ENCODE measurements around the gene AP5Z1. TPM values are rescaled to one million over a fixed set of nuclear protein-coding genes. Genes with fewer than 3 reads are reported as not detected.

The AP5Z1 gene
- total and polyA plus RNA-seq, 2 donors (not counting 1 experiment from before 2014, with no cell fraction given), result 11.1 to 32.2 TPM

DNA sequence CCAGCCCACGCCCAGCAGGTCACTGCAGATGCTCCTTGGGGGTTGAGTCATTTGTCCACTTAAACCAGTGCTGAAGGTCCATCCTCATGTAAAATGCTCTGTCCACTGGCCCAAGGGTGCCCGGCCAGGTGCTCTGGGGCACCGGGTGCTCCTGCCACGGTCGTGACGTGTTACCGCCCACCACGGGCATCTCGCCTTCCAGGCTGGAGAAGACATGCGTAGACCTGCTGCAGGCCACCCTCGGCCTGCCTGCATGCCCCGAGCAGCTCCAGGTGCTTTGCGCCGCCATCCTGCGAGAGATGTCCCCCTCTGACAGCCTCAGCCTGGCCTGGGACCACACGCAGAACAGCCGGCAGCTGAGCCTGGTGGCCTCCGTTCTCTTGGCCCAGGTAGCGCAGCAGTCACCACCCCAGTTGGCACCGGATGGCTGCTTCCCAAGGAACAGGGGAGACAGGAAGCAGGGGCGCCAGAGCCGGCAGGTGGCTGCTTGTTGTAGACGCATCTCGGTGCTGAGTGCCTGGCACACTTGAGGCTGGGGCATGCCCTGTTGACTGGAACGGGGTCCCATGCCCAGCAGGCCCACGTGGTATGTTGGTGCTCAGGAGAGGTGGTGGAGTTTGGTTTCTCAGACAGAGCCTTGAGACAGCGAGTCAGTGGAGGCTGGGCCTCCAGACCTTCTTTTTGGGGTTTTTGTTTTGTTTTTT lies 6.1 kb downstream of the AP5Z1 start:
- no peaks in the 10 kb centered on the region for H3K9me3 ChIP-seq (ENCODE audit: control insufficient read depth, insufficient read depth, low read depth, low read length)
- peaks cover 31% of the 10 kb centered on the region for H3K36me3 ChIP-seq (ENCODE audit: control insufficient read depth, insufficient read depth, low read length)
- TF ChIP-seq, protein P1, sequence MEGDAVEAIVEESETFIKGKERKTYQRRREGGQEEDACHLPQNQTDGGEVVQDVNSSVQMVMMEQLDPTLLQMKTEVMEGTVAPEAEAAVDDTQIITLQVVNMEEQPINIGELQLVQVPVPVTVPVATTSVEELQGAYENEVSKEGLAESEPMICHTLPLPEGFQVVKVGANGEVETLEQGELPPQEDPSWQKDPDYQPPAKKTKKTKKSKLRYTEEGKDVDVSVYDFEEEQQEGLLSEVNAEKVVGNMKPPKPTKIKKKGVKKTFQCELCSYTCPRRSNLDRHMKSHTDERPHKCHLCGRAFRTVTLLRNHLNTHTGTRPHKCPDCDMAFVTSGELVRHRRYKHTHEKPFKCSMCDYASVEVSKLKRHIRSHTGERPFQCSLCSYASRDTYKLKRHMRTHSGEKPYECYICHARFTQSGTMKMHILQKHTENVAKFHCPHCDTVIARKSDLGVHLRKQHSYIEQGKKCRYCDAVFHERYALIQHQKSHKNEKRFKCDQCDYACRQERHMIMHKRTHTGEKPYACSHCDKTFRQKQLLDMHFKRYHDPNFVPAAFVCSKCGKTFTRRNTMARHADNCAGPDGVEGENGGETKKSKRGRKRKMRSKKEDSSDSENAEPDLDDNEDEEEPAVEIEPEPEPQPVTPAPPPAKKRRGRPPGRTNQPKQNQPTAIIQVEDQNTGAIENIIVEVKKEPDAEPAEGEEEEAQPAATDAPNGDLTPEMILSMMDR (conservative IDR thresholded peaks at IDR 0.05 in 1 of 2, IDR thresholded peaks at IDR 0.05 in 1 of 2; ENCODE audit: low read depth in 1 of 2, low read length in 2 of 2), result no peak
- TF ChIP-seq EZH2 (IDR thresholded peaks at IDR 0.05; ENCODE audit: low read length, missing control alignments), result no peak

DNA sequence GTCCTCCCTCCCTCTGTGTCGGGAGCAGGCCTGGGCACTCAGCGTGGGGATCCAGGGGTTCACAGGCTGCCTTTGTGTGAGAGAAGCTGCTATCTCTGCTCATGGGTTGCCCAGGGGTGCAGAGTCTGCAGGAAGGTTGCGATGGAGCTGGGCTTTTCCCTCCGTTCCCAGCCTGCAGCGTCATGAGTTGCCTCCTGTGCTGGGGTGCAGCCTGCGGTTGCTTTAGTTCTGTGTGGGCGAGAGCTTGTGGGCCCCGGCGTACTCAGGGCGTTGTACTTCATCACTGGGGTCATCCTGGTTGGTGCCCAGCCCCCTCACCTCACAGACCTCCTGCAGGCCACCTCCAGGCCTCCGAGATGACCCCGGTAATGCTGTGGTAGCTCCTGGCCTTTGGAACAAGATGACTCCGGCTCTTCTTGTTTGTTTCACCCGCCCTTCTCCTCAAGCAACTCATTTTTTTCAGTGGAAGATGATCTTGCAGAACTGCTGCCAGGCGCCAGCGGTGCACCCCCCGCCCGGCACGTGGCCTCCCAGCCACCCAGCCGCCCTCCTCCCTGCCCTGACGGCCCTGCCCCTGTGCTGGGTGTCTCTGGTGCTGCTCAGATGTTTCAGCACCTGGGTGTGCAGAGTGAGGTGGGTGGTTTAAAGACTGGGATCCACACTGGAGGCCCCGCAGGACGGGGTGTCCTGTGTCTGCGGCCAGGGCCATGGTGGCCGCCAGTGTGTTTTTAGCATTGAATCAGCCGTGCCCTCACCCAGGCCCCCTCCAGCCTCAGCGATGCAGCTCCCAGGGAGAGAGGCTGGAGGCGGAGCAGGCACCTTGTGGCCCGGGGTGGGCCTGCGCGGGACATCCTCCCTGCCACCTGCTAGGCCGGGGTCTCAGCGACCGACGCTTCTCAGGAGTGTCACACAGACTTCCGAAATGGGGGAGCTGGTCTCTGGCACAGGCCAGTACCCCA lies 7.2 kb downstream of the AP5Z1 start:
- no peaks in the 10 kb centered on the region for H4K20me1 ChIP-seq (ENCODE audit: control insufficient read depth, extremely low read depth, insufficient read depth, low read length)
- peaks cover 12% of the 10 kb centered on the region for H3K79me2 ChIP-seq (ENCODE audit: control insufficient read depth, insufficient read depth, low read length)
- H3K36me3 ChIP-seq (ENCODE audit: control insufficient read depth, insufficient read depth, low read length), result peaks cover 33% of the 10 kb centered on the region
- no peak overlapping the region for H3K27ac ChIP-seq (ENCODE audit: insufficient read depth, low read length)
- no peak overlapping the region for H2AFZ ChIP-seq (ENCODE audit: low read length)
- DNase-seq (ENCODE audit: low read depth in 2 of 2), result no peak
- H3K4me1 ChIP-seq (ENCODE audit: control insufficient read depth, extremely low read depth, insufficient read depth, low read length), result no peaks in the 10 kb centered on the region
- H3K4me3 ChIP-seq (replicated peaks in 1 of 4; ENCODE audit: control extremely low read depth in 1 of 4, insufficient read depth in 1 of 4, low read depth in 3 of 4, low read length in 4 of 4), result no peak overlapping the region
- H3K4me2 ChIP-seq (ENCODE audit: extremely low read depth, insufficient read depth, low read length), result no peak overlapping the region
- TF ChIP-seq EZH2 (IDR thresholded peaks at IDR 0.05; ENCODE audit: low read length, missing control alignments), result no peak
- H3K9me3 ChIP-seq (ENCODE audit: control insufficient read depth, insufficient read depth, low read depth, low read length), result no peaks in the 10 kb centered on the region
- no peaks in the 10 kb centered on the region for H3K27me3 ChIP-seq (ENCODE audit: control insufficient read depth, insufficient read depth, low read length)
- H3K9ac ChIP-seq (ENCODE audit: insufficient read depth, low read length), result no peak overlapping the region

More for the DNA sequence above, 6.1 kb downstream of the AP5Z1 start:
- Histone ChIP-seq H4K20me1 (ENCODE audit: control insufficient read depth, extremely low read depth, insufficient read depth, low read length) (no peaks in the 10 kb centered on the region), H3K79me2 (ENCODE audit: control insufficient read depth, insufficient read depth, low read length) (peaks cover 22% of the 10 kb centered on the region), H2AFZ (ENCODE audit: low read length) (no peak overlapping the region), H3K4me1 (ENCODE audit: control insufficient read depth, extremely low read depth, insufficient read depth, low read length) (peaks cover 2% of the 10 kb centered on the region), H3K27me3 (ENCODE audit: control insufficient read depth, insufficient read depth, low read length) (no peaks in the 10 kb centered on the region), H3K9ac (ENCODE audit: insufficient read depth, low read length) (no peak overlapping the region), H3K4me3 (replicated peaks in 1 of 4; ENCODE audit: control extremely low read depth in 1 of 4, insufficient read depth in 1 of 4, low read depth in 3 of 4, low read length in 4 of 4) (no peak overlapping the region), H3K4me2 (ENCODE audit: extremely low read depth, insufficient read depth, low read length) (no peak overlapping the region), H3K27ac (ENCODE audit: insufficient read depth, low read length) (no peak overlapping the region)
- DNase-seq (ENCODE audit: low read depth in 2 of 2), result no peak

DNA sequence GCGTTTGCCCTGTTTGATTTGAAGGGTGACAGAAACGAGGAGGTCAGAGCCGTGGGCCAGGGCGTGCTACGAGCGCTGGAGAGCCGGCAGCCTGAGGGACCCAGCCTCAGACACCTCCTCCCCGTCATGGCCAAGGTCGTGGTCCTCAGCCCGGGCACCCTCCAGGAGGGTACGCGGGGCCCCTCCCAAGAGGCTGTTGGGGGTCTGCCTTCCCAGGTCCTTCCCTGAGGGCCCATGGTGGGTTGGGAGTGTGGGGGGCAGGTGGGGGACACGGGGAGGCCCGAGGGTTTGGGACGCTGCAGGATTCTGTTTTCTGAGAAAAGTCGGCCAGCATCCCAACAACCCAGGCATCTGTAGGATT lies 7.8 kb downstream of the AP5Z1 start:
- Histone ChIP-seq H3K4me3 (replicated peaks in 1 of 4; ENCODE audit: control extremely low read depth in 1 of 4, insufficient read depth in 1 of 4, low read depth in 3 of 4, low read length in 4 of 4) (no peak overlapping the region), H4K20me1 (ENCODE audit: control insufficient read depth, extremely low read depth, insufficient read depth, low read length) (no peaks in the 10 kb centered on the region), H3K79me2 (ENCODE audit: control insufficient read depth, insufficient read depth, low read length) (peaks cover 5% of the 10 kb centered on the region), H3K36me3 (ENCODE audit: control insufficient read depth, insufficient read depth, low read length) (peaks cover 38% of the 10 kb centered on the region), H3K4me2 (ENCODE audit: extremely low read depth, insufficient read depth, low read length) (no peak overlapping the region), H3K9ac (ENCODE audit: insufficient read depth, low read length) (no peak overlapping the region), H3K4me1 (ENCODE audit: control insufficient read depth, extremely low read depth, insufficient read depth, low read length) (no peaks in the 10 kb centered on the region), H3K27me3 (ENCODE audit: control insufficient read depth, insufficient read depth, low read length) (no peaks in the 10 kb centered on the region), H2AFZ (ENCODE audit: low read length) (no peak overlapping the region), H3K27ac (ENCODE audit: insufficient read depth, low read length) (no peak overlapping the region), H3K9me3 (ENCODE audit: control insufficient read depth, insufficient read depth, low read depth, low read length) (no peaks in the 10 kb centered on the region)
- no peak for DNase-seq (ENCODE audit: low read depth in 2 of 2)
- TF ChIP-seq, protein P1 (conservative IDR thresholded peaks at IDR 0.05 in 1 of 2, IDR thresholded peaks at IDR 0.05 in 1 of 2; ENCODE audit: low read depth in 1 of 2, low read length in 2 of 2), result no peak
- no peak for TF ChIP-seq EZH2 (IDR thresholded peaks at IDR 0.05; ENCODE audit: low read length, missing control alignments)
